Bronchial epithelial cell (primary cell): Measurements from ENCODE around the gene TK1. TPM values are rescaled to one million over a fixed set of nuclear protein-coding genes. Genes with fewer than 3 reads are reported as not detected.
"Not testable (repeated sequence)": the region's sequence is repeated elsewhere in the genome, so short reads cannot be mapped to it uniquely, and the experiment has no call there.

Source experiments
- DNase-seq: peaks from one replicate; pipeline ENCODE4 v3.0.0-alpha.2; 2010; ENCODE audit warnings: low read depth
- FAIRE-seq: peaks from 2 replicates; lab custom pipeline; 2011; peaks lifted over from hg19 to GRCh38; lab: Jason Lieb, UNC
- H3K27me3 ChIP-seq: 2 replicates; pipeline ENCODE4 v1.5.1; 2011; ENCODE audit warnings: low read length; ENCODE audit not compliant: control insufficient read depth, insufficient read depth
- H3K36me3 ChIP-seq: 2 replicates; pipeline ENCODE4 v1.5.1; 2011; ENCODE audit warnings: low read length; ENCODE audit not compliant: control insufficient read depth, insufficient read depth
- H3K4me3 ChIP-seq: 2 replicates; pipeline ENCODE4 v1.5.1; 2011; ENCODE audit warnings: mild to moderate bottlenecking, low read depth, low read length, control low read depth
- CTCF ChIP-seq: IDR thresholded peaks from 2 replicates; pipeline ENCODE4 v1.5.1; 2011; ENCODE audit warnings: mild to moderate bottlenecking, moderate library complexity, low read length, control low read depth, inconsistent platforms; ENCODE audit not compliant: insufficient read depth, severe bottlenecking
- total RNA-seq: library from RNA; depleted of rRNA; stranded (reverse); fragments of >200 nt; gene quantifications from 2 replicates; pipeline ENCODE4 v1.2.1, GENCODE V29; 2014

The TK1 gene
- total RNA-seq, 1 donor from 2014 or later, result 0.79 TPM

GRCh38 chr17:78173097-78173715, 13.6 kb downstream of the TK1 start:
- no peak for FAIRE-seq
- no peak overlapping the region for H3K4me3 ChIP-seq
- H3K36me3 ChIP-seq, result peaks cover 8% of the 10 kb centered on the region

GRCh38 chr17:78172249-78173051, 14.4 kb downstream of the TK1 start:
- Histone ChIP-seq H3K4me3 (no peak overlapping the region), H3K36me3 (peaks cover 8% of the 10 kb centered on the region), H3K27me3 (no peaks in the 10 kb centered on the region)
- TF ChIP-seq CTCF, result no peak
- no peak for DNase-seq
- FAIRE-seq, result no peak

More at GRCh38 chr17:78173097-78173715, 13.6 kb downstream of the TK1 start:
- H3K27me3 ChIP-seq, result no peaks in the 10 kb centered on the region
- no peak for TF ChIP-seq CTCF
- no peak for DNase-seq

GRCh38 chr17:78171591-78172248, 15.1 kb downstream of the TK1 start:
- not testable (repeated sequence) for DNase-seq, H3K27me3 ChIP-seq, H3K36me3 ChIP-seq, H3K4me3 ChIP-seq, FAIRE-seq

GRCh38 chr17:78170692-78171590, 15.9 kb downstream of the TK1 start:
- peak; percentile 7 for FAIRE-seq
- Histone ChIP-seq H3K4me3 (no peak overlapping the region), H3K27me3 (no peaks in the 10 kb centered on the region), H3K36me3 (peaks cover 8% of the 10 kb centered on the region)
- TF ChIP-seq CTCF, result no peak
- no peak for DNase-seq

DNA sequence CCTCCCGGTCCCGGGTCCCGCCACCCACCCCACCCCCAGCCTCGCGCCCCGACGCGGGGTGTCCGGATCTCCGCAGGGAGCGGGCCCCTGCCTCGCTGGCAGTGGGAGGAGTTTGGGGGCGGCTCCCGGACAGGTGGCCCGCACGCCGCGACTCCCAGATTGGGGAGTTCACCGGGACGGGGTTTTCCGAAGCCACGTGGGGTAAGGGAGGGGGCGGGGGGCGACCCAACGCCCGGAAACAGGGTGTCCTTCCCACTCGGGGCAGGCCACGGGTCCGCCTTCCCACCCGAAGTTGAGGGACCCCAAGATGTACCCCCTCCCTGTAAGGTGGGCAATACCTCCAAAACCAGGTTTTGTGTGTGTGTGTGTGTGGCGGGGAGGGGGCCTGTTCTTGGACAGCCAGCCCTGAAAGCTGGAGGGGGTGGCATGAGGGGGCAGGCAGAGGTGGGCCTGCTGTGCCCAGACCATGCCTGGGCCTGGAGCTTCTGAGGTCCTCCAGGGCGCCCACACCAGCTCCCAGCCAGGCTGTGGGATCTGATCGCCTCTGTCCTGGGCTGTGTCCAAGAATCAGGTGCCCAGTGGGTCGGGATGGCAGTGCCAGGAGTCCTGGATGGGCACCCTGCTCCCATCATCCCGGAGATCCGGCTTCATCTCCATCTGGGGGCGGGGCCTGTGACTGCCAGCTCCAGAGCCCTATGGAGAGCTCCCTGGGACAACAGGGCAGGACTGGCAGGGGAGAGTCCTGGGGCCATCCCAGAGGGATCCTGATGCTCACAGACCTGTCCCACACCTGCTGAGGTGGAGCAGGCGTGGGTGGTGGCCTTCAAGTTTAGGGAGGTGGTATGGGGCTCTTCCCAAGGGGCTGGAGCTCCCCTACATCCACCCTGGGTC, 17.7 kb downstream of the TK1 start:
- no peak for FAIRE-seq
- Histone ChIP-seq H3K36me3 (peaks cover 8% of the 10 kb centered on the region), H3K27me3 (no peaks in the 10 kb centered on the region), H3K4me3 (peak overlapping the region; percentile 72)
- peak; percentile 35 for DNase-seq
- TF ChIP-seq CTCF, result no peak
